COLO829 (cell line): ENCODE results near the gene CCDC28B.
A peak's percentile ranks its signal among the peaks of the same experiment; 100 is the strongest.

Experiments used
- DNase-seq: peaks from one replicate; pipeline ENCODE4 v3.0.0; 2012; ENCODE audit warnings: low spot score

Gene CCDC28B

DNA sequence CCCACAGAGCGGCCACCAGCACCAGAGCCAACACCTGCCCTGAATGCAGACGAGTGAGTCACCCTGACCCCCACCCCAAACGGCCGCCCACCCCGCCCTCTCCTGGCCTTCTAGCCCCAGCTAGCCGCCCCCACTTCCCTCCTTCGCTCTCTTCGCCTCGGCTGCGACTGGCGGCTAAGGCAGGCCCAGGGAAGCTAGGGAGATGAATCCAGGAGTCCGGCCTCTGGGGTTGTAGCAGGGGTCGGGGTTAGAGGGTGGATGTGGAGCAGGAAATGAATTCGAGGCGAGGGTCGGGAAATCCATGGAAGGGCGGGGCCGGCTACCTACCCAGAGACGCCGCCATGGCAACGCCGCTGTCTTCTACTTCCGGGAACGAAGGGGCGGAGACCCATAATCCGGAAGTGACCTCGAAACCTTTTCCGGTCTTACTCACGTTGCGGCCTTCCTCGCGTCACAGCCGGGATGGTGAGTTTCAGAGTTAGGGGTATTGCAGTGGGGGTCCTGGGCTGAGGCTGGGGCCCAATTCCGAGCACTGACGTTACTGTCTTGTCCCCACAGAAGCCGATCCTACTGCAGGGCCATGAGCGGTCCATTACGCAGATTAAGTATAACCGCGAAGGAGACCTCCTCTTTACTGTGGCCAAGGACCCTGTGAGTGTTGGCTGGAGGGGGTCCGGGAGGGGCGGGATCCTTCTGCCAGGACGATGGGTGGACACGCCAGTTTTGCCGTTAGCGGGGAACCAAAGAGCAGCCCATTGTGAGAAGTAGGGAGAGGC lies 21.8 kb downstream of the CCDC28B start, which contains the start of the genes EIF3I and TMEM234:
EIF3I (plus strand) TSS at position 428 of the 776 bp plus-strand sequence; CDS start at position 463, 35 bp downstream.
TMEM234 (minus strand) TSS at position 374 of the 776 bp plus-strand sequence; CDS start at position 343, 31 bp downstream.
- peak; percentile 90 for DNase-seq

DNA sequence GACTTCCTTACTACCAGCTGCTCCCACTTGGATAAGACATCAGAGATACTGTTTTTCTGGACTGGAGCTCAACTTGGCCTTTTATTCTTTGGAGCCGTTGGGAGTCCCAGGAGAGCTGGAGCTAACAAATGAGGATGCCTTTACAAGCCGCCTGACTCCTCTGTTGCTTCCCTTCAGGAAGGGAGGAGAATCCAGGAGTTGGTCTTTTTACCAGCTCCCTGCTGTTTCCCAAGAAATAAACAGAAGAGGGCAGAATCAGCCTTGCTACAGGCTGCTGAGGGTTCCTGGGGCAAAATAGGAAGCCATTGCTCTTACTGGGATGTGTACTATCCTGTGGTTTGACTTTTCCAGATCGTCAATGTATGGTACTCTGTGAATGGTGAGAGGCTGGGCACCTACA lies 23.3 kb downstream of the CCDC28B start:
- no peak for DNase-seq

DNA sequence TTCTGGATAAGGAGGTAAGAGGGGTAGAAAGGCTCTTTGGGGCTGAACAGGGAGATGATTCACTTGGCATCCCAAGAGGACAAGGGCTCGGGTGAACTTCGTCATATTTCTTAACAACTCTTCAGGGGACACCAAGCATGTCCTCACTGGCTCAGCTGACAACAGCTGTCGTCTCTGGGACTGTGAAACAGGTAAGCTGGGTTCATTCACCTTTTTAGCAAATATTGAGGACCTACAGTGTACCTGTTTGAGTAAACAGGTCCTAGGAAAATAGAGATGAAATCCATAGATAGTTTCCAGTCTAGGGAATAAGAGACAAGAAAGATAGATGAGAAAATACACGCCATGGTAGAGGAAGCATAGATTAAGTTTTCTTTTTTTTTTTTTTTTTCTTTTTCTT lies 23.9 kb downstream of the CCDC28B start:
- DNase-seq: no peak

DNA sequence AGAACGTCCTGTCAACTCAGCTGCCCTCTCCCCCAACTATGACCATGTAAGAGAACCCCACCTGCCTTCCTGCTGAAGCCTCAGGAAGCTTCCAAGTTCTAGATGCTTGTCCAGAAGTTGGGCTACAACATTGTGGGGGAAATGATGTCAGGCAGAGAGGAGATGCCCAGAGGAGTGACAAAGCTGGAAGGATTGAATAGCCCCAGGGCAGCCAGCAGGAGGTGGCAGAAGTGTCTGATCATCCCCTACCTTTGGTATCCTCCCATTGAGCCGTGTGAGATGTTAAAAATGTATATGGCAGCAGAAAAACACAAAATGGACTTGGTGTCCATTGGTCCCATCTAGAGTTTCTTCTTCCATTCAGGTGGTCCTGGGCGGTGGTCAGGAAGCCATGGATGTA lies 28.4 kb downstream of the CCDC28B start:
- no peak for DNase-seq

DNA sequence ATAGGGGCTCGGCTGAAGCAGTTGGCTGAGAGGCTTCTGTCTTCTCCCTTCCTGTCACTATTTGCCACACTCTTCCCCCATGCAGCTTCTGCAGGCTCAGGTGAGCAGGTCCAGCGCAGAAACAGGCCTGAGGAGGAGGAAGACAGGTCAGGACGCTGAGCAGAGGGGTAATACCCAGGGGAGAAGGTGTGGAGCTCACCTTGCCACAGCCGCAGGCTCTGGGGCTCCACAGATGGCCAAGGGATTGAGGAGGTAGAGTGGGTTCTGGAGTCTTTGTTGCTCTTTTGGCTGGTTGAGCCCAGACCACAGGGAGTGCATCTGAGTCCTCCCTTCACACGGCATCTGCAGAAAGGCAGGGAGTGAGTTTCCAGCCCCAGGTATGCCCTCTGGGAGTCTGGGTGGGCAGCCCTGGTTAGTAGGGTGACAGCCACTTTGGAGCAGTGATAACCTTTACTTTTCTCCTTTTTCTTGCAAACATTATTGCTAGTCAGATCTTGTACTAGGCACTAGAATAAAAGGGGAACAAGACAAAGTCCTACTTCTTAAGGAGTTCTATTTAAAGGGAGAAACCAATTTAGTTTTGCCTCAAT lies 31.5 kb downstream of the CCDC28B start:
- DNase-seq: no peak

DNA sequence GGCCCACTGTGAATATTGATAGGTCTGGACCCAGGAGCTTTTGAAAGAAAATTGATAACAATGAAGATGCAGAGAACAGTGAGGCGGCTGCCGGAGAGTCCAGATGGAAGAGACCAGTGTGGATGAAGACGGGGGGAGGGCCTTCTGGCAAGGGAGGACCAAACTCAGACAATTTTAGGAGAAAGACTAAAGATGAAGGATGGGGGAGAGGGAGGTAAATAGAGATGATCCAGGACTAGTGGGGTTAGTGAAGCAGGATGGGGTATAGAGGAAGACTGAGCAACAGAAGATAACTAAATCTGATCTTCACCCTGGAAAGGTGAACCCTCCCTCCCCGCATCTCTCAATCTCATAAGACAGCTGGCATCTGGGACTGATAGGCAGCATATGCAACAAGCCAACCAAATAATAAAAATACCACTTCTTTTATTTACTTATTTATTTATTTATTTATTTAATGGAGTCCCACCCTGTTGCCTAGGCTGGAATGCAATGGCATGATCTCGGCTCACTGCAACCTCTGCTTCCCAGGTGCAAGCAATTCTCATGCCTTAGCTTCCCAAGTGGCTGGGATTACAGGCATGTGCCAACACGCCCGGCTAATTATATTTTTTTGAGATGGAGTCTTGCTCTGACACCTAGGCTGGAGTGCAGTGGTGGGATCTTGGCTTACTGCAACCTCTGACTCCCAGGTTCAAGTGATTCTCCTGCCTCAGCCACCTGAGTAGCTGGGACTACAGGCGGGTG lies 32.3 kb downstream of the CCDC28B start:
- DNase-seq: no peak

DNA sequence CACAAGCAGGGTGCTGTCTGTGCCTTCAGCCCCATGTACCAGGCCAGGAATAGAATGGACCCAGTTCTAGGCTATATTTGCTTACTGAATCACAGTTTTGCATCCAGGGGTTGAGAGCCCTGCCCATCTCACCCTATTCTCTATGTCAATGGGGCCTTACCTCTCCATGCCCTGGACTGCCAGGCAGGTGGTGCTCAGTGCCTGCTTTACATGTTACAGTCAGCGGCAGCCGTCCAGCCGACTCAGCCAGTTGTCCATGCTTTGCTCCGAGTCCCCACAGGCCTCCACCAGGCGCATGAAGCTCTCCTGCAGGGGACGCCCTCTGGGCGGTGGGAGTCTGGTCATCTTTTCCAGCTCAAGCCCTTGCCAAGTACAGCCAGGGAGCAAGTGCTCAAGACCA lies 34.4 kb downstream of the CCDC28B start:
- DNase-seq: no peak

DNA sequence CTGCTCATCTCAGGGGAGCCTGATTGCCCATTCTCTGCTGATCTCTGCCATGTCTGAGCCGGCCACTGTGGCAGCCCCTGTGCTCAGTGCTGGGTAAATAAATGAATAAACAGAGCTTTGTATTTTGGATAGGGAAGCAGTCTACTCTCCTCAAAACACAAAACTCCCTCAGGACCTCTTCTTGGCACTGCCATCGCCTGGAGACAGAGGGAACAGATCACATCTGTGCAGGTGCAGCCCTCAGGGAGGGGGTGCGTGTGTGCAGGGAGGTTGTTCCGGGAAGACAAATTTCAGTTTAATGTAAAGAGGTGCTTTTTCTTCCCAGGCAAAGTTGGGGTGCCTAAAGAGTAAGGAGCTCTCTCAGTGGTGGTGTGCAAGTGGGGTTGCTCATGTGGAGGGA lies 38.9 kb downstream of the CCDC28B start:
- no peak for DNase-seq

DNA sequence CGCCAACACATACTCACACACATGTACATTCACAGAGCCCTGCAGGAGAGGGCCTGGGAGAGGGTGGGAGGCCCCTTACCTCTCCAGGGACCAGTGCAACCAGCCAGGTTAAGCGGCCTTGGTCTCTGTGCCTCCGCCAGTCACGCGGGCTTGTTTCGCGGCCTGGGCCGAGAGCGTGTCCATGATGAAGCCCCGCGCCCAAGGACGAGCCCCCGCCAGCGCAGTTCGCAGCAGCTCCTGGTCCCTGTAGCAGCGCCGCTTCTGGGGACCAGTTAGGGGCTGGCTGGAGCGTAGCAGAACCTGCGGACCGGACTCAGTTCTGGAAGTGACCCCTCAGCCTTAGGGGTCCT lies 39.4 kb downstream of the CCDC28B start:
- no peak for DNase-seq

DNA sequence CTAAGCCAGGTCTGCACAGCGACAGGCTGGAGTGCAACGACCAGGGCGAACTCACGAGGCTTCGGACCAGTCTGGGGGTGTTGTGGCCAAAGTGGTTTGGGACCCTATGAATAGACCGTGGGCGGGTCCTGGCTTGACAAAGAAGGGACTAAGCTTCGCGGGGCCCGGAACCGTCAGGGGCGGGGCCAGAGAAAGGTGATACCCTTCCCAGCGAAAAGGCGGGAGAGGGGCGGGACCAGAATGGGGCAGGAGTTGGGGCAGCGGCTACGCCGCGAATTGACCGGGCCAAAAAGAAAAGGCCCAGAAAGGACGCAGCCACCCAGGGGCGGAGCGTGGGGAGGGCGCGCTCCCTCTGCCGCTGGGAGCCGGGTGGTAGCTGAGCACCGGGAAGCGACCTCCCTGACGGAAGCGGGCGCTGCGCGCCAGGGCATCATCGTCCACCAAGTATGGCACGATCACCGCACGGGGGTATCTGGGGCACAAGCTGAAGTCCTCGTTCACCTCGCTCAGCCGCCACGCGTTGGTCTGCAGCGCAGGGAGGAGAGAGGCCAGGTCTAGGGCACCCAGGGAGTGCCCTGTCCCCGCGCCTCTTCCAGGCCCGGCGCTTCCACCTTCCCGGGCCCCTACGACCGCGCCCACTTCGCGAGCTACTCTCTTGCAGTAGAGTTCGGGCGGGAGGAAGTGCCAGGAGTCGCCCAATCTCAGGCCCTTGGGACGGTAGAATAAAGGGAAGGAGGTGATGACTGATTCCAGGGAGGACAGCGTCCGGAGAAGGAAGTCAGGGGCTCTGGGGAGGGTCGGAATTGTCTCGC lies 40.0 kb downstream of the CCDC28B start:
- DNase-seq: no peak

DNA sequence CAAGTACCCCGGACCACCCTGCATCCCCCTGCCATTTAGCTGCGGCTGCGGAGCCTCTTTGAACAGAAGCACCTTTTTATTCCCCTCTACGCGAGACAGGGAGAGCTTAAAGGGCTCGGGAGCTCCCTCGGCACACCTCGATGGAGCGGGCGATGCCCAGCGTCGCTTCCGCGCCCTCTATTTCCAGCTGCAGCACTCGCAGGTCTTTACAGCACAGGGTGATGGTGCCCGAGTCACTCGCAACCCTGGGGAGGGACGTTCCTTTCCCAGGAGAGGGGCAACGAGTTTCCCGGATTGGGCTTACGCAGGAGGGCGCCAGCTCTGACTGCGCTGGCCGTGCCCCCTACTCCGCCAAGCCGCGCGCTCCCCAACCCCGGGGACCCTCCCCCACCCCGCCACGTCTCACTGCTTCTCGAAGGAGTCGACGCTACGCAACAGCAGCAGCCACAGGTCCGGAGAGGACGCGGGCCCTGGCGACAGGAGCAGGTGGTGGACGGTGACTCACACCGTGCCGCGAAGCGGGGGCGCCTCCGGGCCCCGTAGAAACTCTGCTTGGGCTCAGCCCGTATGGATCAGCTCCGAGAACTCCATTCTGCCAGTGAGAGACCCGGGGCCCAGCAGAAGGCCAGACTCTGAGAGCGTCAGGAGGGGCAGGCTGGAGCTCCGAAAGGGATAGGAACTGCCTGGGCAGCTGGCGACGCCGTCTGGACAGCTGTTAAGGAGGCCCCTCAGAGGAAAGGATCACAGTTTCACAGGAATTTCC lies 40.8 kb downstream of the CCDC28B start:
- no peak for DNase-seq

DNA sequence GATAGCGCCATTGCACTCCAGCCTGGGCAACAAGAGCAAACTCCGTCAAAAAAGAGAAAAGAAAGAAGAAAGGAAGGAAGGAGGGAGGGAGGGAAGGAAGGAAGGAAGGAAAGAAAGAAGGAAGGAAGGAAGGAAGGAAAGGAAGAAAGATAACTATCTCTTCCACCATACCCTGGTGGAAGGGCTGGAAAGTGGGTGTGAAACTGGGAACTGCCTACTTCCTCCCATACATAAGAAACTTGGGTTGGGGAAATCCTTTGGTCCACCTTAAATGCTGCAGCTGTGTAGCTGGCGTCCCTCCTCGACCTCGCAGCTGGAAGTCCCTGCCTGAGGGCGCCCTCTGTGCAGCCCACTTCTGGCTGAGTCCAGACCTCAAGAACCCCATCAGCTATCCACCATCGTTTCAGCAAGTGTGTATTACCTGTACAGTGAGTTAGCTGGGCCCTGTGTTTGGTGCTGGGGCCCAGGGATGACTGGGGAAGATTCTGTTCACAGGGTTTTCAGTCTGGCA lies 42.0 kb downstream of the CCDC28B start:
- DNase-seq: no peak

DNA sequence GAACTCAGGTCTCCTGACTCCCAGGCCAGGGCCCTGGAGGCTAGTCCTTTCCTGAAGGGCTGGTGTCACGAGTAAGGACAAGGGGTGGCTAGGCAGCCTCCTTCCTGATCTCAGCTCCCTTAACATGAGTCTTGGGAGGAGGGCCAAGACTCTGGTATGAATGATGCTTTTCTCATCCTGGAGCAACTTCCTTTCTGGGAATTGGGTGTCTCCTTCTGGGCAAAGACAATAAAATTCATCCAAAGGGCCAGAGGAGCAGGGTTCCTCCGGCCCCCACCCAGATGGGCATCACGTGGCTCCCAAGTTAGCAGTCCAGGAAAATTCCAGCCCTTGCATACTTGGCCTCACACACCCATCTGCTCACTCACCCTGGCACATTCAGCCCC lies 46.5 kb downstream of the CCDC28B start, which contains the start of gene FAM167B:
FAM167B (plus strand) TSS at position 335 of the 386 bp plus-strand sequence. CDS start 200 bp downstream, outside the sequence.
- DNase-seq: peak; percentile 76

DNA sequence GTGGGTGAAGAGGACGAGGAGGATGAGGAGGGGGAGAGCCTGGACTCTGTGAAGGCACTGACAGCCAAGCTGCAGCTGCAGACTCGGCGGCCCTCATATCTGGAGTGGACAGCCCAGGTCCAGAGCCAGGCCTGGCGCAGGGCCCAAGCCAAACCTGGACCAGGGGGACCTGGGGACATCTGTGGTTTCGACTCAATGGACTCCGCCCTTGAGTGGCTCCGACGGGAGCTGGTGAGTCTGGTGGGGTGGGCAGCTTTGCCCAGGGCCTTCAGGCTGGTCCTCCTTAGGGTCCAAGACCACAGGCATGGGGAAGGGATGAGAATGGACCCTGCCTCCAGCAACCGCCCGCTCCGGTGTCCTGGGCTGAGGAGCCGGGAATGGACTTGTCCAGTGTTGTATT lies 47.1 kb downstream of the CCDC28B start:
- DNase-seq: no peak

DNA sequence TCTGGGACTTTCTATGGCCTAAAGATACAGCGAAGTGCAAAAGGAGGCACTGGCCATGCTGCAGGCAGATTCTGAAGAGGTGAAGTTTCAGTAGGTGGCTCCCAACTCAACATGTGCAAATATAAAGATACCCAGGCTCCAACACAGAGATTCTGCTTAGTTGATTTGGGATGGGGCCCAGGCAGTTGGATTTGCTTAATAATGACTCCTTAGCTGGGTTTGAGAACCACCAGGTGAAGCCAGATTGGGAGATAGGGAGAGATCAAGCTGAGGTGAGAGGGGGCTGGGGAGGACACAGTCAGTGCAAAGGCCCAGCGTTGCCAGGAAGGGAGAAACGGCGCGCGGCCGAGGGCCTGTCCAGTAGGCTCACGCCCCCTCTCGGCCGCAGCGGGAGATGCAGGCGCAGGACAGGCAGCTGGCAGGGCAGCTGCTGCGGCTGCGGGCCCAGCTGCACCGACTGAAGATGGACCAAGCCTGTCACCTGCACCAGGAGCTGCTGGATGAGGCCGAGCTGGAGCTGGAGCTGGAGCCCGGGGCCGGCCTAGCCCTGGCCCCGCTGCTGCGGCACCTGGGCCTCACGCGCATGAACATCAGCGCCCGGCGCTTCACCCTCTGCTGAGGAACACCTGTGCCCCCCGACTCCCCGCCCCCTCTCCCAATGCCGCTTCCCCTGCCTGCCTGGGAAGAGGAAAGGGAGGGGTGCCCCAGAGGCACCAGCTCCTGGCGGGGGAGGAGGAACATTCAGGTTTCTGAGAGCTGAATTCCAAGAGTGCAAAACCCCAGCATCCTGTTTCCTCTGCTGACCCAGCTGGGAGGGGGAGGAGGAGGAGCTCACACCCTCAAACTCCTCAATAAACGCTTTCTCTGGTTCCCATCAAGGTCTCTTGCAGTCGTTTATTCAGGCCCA lies 47.8 kb downstream of the CCDC28B start:
- peak; percentile 64 for DNase-seq

DNA sequence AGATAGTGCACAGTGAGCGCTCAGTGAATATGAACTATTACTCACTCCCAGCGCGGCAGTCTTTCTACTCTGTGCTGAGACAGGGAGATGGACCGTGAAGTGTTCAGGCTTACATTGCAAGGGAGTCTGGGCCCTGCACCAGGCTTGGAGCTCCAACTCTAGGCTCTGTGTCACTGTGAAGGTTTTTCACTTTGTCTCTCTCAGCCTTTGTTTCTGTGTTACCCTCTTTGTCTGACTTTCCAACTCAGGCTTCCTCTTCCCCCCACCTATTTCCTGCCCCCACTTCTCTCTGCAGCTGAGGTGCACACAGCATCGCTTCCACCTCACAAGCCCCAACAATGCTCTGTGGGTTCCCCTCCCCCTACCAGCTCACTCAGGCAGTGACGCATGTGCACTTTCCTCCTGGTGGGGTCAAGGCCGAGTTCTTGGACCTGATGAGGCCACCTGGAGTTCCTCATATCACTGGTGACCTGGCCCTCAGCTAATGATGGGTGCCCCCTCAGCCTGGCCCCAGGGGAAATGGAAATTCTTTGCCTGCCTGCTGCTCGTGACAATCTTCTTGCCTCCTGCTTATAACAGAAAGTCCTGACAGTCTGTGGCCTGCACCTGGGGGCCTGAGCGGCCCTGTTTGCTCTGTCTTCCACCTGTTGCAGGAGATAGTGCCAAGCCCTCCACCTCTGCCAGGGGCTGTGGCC lies 49.6 kb downstream of the CCDC28B start:
- DNase-seq: no peak

DNA sequence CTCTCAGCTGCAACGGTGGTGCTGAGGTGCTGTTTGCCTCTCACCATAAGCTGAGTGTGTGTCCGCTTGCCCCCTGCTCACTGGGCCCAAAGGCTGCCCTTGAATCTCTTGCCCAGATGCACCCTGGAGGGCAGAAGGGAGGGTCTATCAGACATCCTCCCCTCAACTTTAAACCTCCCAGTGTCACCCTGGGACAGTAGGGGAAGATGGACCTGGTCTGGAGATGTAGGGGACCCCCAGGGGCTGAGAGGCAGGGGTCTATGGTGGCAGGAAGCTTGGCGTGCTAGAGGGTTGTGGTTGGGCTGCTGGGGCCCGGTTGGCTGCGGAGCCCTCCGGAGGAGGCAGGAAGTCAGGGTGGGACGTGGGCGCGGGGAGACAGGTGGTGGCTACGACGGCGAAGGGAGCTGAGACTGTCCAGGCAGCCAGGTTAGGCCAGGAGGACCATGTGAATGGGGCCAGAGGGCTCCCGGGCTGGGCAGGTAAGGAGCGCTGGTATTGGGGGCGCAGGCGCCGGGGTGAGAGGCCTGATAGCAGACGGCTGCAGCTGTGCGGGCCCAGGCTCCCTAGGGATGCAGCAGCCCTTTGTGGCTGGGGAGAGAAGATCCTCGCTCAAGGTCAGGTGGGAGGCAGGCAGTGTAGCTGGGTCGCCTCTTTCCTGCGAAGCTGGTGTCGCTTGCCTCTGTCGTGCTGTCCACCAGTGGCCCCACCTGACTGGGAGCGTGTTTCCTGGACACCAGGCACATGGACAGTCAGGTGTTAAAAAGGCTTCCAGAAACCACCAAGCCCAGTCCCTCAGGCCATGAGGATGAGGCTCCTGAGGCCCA lies 50.7 kb downstream of the CCDC28B start, which contains the start of gene LCK:
LCK (plus strand) TSS at position 373 of the 824 bp plus-strand sequence. CDS start 23,065 bp downstream, outside the sequence.
- DNase-seq: no peak
